ENCODE data around the gene RBAK. TPM values are rescaled to one million over a fixed set of nuclear protein-coding genes. Genes with fewer than 3 reads are reported as not detected.
"Not testable (repeated sequence)": the region's sequence is repeated elsewhere in the genome, so short reads cannot be mapped to it uniquely, and the experiment has no call there.

RBAK gene
- 14.4 TPM for total RNA-seq

DNA sequence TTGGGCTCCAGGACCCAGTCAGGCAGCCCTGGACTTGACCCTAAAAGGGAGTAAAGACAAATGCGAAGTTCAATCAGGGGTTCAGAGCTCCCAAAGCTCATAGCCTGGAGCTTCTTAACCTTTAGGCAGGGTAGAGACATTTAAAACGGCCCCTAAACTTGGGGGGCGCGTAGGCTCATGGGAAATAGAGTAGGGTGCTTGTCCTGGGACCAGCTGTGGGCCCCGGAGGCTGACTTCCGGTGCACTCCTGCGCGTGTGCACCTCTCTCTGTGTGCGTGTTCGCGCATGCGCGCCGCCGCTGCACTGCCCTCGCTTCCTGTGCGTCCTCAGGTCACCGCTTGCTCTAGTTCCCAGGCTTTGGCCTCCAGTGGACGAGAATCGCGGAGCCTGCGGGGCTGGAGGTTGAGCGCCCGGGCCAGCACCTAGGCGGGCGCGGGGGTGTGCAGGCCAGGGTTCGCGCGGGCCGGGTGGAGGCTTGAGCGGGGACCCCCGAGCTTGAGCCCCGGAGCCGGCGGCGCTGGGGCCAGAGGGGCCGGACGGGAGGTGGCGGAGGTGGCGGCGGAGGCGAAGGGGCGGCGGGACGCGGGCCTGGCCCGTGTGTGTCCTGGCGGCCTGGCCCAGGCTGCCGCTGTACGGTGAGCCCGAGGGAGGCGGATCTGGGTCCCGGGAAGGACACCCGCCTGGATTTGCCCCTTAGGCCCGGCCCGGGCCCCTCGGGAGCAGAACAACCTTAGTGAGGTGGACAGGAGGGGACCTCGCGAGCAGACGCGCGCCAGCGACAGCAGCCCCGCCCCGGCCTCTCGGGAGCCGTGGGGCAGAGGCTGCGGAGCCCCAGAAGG is at the start of gene RBAK:
Gene RBAK (plus strand): TSS at position 303 of the 839 bp plus-strand sequence. CDS start 2,217 bp downstream, outside the sequence.
- DNase-seq = peak; percentile 88

DNA sequence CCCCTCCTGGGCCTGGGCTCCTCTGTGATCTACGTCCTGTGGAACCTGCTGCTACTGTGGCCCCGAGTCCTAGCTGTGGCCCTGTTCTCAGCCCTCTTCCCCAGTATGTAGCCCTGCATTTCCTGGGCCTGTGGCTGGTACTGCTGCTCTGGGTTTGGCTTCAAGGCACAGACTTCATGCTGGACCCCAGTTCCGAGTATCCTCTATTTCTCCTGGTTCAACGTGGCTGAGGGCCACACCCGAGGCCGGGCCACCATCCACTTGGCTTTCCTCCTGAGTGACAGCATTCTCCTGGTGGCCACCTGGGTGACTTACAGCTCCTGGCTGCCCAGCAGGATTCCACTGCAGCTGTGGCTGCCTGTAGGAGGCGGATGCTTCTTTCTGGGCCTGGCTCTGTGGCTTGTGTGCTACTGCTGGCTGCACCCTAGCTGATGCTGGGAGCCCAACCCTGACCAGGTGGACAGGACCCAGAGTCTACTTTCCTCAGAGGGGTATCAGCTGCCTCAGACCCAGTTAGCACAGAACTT is 48.9 kb upstream of the RBAK start:
- DNase-seq = no peak

- DNase-seq = no peak
These were observed 47.4 kb upstream of the RBAK start for GRCh38 chr7:4998244-4998643.

DNA sequence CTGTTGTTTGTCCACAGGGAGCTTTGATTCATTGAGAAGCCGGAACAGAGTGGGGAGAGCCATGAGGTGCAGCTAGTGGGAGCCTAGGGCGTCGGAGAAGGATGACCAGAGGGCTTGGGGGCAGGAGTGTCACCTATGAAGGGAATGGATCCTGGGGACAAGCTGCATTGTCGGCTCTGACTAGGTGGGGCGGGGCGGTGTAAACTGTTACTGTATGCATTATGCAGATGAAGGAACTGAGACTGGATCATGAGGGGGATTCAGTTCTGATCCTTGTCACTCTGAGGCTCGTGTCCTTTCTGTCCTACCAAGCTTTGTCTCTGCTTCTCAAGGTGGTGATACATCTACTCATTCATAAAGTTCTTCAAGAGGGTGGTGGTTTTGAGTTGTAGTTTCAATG is 46.8 kb upstream of the RBAK start:
- DNase-seq = no peak

DNA sequence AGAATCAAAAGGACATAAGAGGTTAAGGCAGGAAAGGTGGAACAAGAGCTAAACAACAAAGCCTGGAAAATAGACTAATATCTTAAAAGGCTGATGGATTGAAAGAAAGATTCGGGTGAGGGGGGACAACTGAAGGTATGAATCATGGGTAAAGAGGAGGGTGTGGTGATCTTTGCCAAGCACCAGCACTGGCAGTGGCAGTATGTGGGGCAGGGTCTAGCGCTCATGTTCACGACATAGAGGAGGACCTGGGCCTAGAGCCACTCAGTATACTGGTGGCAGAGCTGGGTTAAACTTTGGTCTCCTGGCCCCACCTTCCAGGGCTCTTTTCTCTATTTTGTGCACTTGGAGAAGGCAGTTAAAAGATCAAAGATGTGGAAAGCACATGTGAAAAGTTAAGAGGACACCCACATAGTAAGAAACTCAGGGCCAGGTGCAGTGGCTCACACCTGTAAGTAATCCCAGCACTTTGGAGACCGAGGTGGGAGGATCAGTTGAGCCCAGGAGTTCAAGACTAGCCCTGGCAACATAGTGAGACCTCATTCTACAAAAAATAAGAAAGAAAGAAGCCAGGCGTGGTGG is 46.2 kb upstream of the RBAK start:
- no peak for DNase-seq

- DNase-seq = no peak
These were observed 44.7 kb upstream of the RBAK start for GRCh38 chr7:5001003-5001402.

- no peak for DNase-seq
These were observed 43.7 kb upstream of the RBAK start for GRCh38 chr7:5001911-5002310.

- no peak for DNase-seq
These were observed 40.6 kb upstream of the RBAK start for GRCh38 chr7:5005066-5005465.

DNA sequence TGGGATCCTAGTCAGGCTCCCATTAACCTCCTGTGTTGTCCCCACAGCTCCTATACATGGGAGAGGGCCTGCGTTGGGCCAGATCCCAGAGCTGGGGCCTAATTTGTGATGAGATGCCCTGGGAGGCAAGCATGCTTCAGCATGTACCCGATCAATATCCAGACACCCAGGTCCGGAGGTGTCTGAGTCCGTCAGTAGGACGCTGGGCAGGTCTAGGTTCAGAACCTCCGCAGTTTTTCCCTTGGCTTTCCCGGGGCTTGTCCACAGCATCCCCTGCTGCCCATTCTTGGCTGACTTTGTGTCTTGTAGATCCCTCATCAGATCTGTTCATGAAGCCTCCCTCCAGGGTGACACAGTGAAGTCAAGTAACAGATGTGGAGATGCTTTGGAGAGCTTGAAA is 32.7 kb upstream of the RBAK start:
- no peak for DNase-seq

GRCh38 chr7:5015936-5016335 is 29.7 kb upstream of the RBAK start:
- not testable (repeated sequence) for DNase-seq

- DNase-seq = not testable (repeated sequence)
These were observed 28.0 kb upstream of the RBAK start for GRCh38 chr7:5017626-5018025.

GRCh38 chr7:5020098-5020497 is 25.6 kb upstream of the RBAK start:
- no peak for DNase-seq

DNA sequence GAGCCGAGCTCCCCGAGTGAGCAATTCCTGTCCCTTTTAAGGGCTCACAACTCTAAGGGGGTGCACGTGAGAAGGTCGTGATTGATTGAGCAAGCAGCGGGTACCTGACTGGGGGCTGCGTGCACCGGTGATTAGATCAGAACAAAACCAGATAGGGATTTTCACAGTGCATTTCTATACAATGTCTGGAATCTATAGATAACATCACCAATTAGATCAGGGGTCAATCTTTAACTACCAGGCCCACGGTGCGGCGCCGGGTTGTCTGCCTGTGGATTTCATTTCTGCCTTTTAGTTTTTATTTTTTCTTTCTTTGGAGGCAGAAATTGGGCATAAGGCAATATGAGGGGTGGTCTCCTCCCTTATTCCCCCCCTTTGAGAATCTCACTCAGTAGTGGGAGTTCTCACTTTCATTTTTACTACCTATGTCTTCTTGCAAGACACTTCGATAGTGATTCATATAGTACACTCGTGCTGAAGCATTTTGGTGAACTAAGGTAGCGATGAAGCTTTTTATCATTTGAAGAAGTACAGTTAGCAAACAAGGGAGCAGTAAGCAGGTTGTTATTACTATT is 24.6 kb upstream of the RBAK start:
- DNase-seq = not testable (repeated sequence)

- not testable (repeated sequence) for DNase-seq
These were observed 22.0 kb upstream of the RBAK start for GRCh38 chr7:5023626-5024025.

GRCh38 chr7:5027796-5028410 is 17.8 kb upstream of the RBAK start:
- DNase-seq = not testable (repeated sequence)

DNA sequence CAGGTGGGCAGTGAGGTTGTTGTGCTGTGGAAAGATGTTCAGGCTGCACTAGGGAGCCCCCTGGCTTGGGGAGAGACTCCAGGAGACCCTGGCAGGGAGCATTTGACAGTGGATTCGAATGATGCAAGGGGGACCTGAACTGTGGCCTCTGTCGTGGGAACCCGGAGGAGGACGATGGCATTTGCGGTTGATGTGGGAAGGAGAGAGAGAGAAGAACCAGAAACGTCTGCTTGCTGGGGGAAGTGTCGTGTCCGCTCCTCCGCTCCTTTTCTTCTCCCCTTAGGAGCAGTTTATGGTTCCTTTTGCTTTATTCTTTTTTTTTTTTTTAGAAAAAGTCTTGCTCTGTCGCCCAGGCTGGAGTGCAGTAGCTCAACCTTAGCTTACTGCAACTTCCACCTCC is 12.5 kb upstream of the RBAK start:
- not testable (repeated sequence) for DNase-seq

GRCh38 chr7:5035276-5035675 is 10.4 kb upstream of the RBAK start:
- no peak for DNase-seq

GRCh38 chr7:5036446-5036845 is 9.2 kb upstream of the RBAK start:
- no peak for DNase-seq

- DNase-seq = no peak
These were observed 4.6 kb upstream of the RBAK start for GRCh38 chr7:5041047-5041446.

DNA sequence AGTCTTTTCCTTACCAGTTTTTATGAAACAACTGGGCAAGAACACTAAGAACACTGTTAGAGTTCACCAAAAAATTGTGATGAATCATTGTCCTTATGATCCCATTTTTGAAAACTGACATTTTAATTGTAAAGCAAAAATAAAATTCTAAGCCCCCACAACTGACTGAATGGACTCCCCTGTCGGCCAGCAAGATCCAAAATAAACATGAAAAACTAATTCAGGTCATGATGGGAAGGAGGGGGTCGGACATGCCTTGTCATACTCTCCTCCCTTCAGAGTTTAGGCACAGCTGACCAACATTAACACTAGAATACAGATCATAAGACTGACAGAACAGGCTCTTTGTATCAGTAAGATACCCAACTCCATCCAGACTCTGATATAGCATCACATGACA is 2.0 kb upstream of the RBAK start:
- no peak for DNase-seq

- not testable (repeated sequence) for DNase-seq
These were observed 705 bp downstream of the RBAK start for GRCh38 chr7:5046397-5046732.

DNA sequence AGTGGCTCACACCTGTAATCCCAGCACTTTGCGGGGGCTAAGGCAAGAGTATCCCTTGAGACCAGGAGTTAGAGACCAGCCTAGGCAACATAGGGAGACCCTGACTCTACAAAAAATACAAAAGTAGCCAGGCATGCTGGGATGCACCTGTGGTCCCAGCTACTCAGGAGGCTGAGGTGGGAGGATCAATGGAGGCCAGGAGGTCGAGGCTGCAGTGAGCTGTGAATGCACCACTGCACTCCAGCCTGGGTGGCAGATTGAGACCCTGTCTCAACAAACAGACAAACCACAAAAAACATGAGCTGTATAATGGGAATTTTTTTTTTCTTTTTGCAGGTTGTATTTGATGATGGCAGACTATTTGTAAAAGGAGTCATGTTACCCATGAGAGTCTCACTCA is 1.5 kb downstream of the RBAK start:
- not testable (repeated sequence) for DNase-seq

DNA sequence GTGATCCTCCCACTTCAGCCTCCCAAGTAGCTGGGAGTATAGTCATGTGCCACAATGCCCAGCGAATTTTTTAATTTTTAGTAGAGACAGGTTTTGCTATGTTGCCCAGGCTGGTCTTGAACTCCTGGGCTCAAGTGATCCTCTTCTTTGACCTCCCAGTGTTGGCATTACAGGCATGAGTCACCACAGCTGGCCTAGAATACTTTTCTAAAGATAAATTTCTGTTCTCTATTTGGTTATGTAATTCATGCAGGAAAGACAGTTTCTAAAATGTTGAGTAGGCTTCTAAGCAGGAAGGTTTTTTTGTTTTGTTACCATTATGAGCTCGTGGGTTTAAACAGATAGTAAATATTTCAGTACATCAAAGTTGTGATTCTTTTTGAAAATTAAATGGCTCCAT is 5.0 kb downstream of the RBAK start:
- DNase-seq = no peak
